Chondrocyte (in vitro differentiated cells): Measurements from ENCODE around the gene TET2. TPM values are rescaled to one million over a fixed set of nuclear protein-coding genes. Genes with fewer than 3 reads are reported as not detected.

Experiments used
- DNase-seq: peaks from one replicate; pipeline ENCODE4 v3.0.0; 2021; ENCODE audit warnings: mixed read lengths, low spot score
- H3K27ac Mint-ChIP-seq: one replicate; pipeline ENCODE4 v1.8.0; 2021; ENCODE audit warnings: mild to moderate bottlenecking, moderate library complexity, mixed read lengths; ENCODE audit not compliant: unreplicated experiment
- H3K27me3 Mint-ChIP-seq: 2 replicates; pipeline ENCODE4 v1.8.0; 2021; ENCODE audit warnings: low read depth, mixed read lengths
- H3K36me3 Mint-ChIP-seq: 2 replicates; pipeline ENCODE4 v1.8.0; 2021; ENCODE audit warnings: low read depth, mixed read lengths
- H3K4me1 Mint-ChIP-seq: 2 replicates; pipeline ENCODE4 v1.8.0; 2021; ENCODE audit warnings: low read depth, mild to moderate bottlenecking, mixed read lengths
- H3K4me3 Mint-ChIP-seq: one replicate; pipeline ENCODE4 v1.8.0; 2021; ENCODE audit warnings: mild to moderate bottlenecking, moderate library complexity, mixed read lengths; ENCODE audit not compliant: unreplicated experiment
- H3K9me3 Mint-ChIP-seq: 2 replicates; pipeline ENCODE4 v1.8.0; 2021; ENCODE audit warnings: low read depth, mixed read lengths
- CTCF ChIP-seq: fragments of 200-600 bp; sonication (generic); IDR thresholded peaks from 2 replicates; pipeline ENCODE4 v1.5.0; 2021; ENCODE audit warnings: antibody characterized with exemption, mild to moderate bottlenecking, moderate library complexity
- total RNA-seq: library from RNA; stranded (reverse); gene quantifications from 3 replicates; pipeline ENCODE4 v1.2.1, GENCODE V29; 2021

Gene TET2
- total RNA-seq, 1 donor from 2014 or later, result 19.6 TPM

GRCh38 chr4:105191621-105192210 lies 45.0 kb downstream of the TET2 start:
- no peak for DNase-seq
- Mint-ChIP-seq H3K27me3 (no peaks in the 10 kb centered on the region), H3K36me3 (peaks cover 7% of the 10 kb centered on the region), H3K9me3 (no peaks in the 10 kb centered on the region), H3K27ac (peak overlapping the region; percentile 74), H3K4me1 (peaks cover 60% of the 10 kb centered on the region), H3K4me3 (peak overlapping the region; percentile 11)
- no peak for TF ChIP-seq CTCF

GRCh38 chr4:105192474-105192873 lies 45.8 kb downstream of the TET2 start:
- DNase-seq, result no peak
- Mint-ChIP-seq H3K27ac (peak overlapping the region; percentile 73), H3K27me3 (no peaks in the 10 kb centered on the region), H3K9me3 (no peaks in the 10 kb centered on the region), H3K4me3 (no peak overlapping the region), H3K36me3 (peaks cover 7% of the 10 kb centered on the region), H3K4me1 (peaks cover 68% of the 10 kb centered on the region)
- TF ChIP-seq CTCF, result no peak

- Mint-ChIP-seq H3K27ac (peak overlapping the region; percentile 73), H3K4me1 (peaks cover 72% of the 10 kb centered on the region), H3K36me3 (peaks cover 7% of the 10 kb centered on the region), H3K9me3 (no peaks in the 10 kb centered on the region), H3K27me3 (no peaks in the 10 kb centered on the region), H3K4me3 (no peak overlapping the region)
- DNase-seq, result no peak
- TF ChIP-seq CTCF, result no peak
These were observed 46.2 kb downstream of the TET2 start for GRCh38 chr4:105192910-105193309.

GRCh38 chr4:105193536-105193935 lies 46.9 kb downstream of the TET2 start:
- H3K4me3 Mint-ChIP-seq, result no peak overlapping the region
- no peaks in the 10 kb centered on the region for H3K27me3 Mint-ChIP-seq
- no peaks in the 10 kb centered on the region for H3K9me3 Mint-ChIP-seq
- DNase-seq, result no peak
- no peak for TF ChIP-seq CTCF
- peaks cover 7% of the 10 kb centered on the region for H3K36me3 Mint-ChIP-seq
- H3K4me1 Mint-ChIP-seq, result peaks cover 77% of the 10 kb centered on the region
- H3K27ac Mint-ChIP-seq, result no peak overlapping the region

GRCh38 chr4:105194328-105195231 lies 47.9 kb downstream of the TET2 start:
- no peak for TF ChIP-seq CTCF
- Mint-ChIP-seq H3K4me3 (no peak overlapping the region), H3K9me3 (no peaks in the 10 kb centered on the region), H3K4me1 (peaks cover 84% of the 10 kb centered on the region), H3K27ac (peak overlapping the region; percentile 59), H3K27me3 (no peaks in the 10 kb centered on the region), H3K36me3 (peaks cover 7% of the 10 kb centered on the region)
- no peak for DNase-seq
